ENCODE measurements around the gene PIGW.

DNA sequence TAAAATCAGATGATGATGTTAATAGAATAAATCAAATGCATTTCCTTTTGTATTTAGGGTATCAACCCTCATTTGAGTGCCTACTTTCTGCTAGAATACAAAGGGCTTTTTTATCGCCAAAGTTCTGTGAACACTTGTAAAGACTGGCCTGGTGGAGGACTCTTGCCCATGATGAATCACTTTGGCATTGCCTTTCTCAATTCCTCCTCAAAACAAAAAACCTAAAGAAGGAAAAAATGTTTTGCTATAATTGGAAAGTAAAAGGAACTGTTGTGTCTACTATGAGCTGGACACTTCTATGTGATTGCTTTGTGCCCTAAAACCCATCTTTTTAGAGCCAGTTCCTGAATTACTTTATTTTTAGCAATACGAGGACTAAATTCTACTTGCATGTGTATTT, 43.9 kb downstream of the PIGW start:
- TF ChIP-seq, protein P1, sequence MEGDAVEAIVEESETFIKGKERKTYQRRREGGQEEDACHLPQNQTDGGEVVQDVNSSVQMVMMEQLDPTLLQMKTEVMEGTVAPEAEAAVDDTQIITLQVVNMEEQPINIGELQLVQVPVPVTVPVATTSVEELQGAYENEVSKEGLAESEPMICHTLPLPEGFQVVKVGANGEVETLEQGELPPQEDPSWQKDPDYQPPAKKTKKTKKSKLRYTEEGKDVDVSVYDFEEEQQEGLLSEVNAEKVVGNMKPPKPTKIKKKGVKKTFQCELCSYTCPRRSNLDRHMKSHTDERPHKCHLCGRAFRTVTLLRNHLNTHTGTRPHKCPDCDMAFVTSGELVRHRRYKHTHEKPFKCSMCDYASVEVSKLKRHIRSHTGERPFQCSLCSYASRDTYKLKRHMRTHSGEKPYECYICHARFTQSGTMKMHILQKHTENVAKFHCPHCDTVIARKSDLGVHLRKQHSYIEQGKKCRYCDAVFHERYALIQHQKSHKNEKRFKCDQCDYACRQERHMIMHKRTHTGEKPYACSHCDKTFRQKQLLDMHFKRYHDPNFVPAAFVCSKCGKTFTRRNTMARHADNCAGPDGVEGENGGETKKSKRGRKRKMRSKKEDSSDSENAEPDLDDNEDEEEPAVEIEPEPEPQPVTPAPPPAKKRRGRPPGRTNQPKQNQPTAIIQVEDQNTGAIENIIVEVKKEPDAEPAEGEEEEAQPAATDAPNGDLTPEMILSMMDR (IDR thresholded peaks at IDR 0.05) = no peak
- TF ChIP-seq POLR2A (IDR thresholded peaks at IDR 0.05) = no peak
